Measurements from ENCODE around the gene DNAH3. TPM values are rescaled to one million over a fixed set of nuclear protein-coding genes. Genes with fewer than 3 reads are reported as not detected.

Gene DNAH3
- total RNA-seq, 2 donors from 2014 or later = 0.40 to 0.82 TPM

DNA sequence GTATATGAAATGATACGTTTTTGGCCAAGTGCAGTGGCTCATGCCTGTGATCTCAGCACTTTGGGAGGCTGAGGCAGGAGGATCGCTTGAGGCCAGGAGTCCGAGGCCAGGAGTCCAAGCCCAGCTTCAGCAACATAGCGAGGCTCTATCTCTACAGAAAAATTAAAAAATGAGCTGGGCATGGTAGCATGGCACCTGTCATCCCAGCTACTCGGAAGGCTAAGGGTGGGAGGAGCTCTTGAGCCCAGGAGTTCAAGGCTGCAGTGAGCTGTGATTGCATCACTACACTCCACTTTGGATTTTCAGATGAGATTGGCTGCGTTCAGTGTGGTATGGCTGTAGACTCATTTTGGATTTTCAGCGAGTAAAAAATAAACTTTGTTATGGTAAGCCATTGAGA, 112.4 kb downstream of the DNAH3 start:
- WGBS, 2 experiments (ENCODE audit: insufficient coverage in 1 of 2, insufficient read length in 1 of 2) = 89 to 96% methylated on average over 7 of the region's 7 CpGs
- Histone ChIP-seq H3K4me1 (ENCODE audit: control insufficient read depth, insufficient read depth, low read length) (no peaks in the 10 kb centered on the region), H3K9ac (ENCODE audit: extremely low read depth, low read length, poor library complexity, severe bottlenecking) (no peak overlapping the region), H3K36me3 (ENCODE audit: control insufficient read depth, insufficient read depth, low read length) (no peaks in the 10 kb centered on the region), H3K27ac (ENCODE audit: low read depth, low read length) (no peak overlapping the region), H3K4me3 (ENCODE audit: low read length) (no peak overlapping the region), H3K9me3 (ENCODE audit: control insufficient read depth, low read length) (no peaks in the 10 kb centered on the region), H3K27me3 (ENCODE audit: control insufficient read depth, insufficient read depth, low read length, poor library complexity, severe bottlenecking) (no peaks in the 10 kb centered on the region)
- Mint-ChIP-seq H3K27me3 (ENCODE audit: insufficient read depth) (no peaks in the 10 kb centered on the region), H3K9me3 (peaks cover 5% of the 10 kb centered on the region), H3K27ac (no peak overlapping the region), H3K4me3 (no peak overlapping the region), H3K4me1 (no peaks in the 10 kb centered on the region), H3K36me3 (ENCODE audit: low read depth) (no peaks in the 10 kb centered on the region)
- TF ChIP-seq, protein P1, sequence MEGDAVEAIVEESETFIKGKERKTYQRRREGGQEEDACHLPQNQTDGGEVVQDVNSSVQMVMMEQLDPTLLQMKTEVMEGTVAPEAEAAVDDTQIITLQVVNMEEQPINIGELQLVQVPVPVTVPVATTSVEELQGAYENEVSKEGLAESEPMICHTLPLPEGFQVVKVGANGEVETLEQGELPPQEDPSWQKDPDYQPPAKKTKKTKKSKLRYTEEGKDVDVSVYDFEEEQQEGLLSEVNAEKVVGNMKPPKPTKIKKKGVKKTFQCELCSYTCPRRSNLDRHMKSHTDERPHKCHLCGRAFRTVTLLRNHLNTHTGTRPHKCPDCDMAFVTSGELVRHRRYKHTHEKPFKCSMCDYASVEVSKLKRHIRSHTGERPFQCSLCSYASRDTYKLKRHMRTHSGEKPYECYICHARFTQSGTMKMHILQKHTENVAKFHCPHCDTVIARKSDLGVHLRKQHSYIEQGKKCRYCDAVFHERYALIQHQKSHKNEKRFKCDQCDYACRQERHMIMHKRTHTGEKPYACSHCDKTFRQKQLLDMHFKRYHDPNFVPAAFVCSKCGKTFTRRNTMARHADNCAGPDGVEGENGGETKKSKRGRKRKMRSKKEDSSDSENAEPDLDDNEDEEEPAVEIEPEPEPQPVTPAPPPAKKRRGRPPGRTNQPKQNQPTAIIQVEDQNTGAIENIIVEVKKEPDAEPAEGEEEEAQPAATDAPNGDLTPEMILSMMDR (conservative IDR thresholded peaks at IDR 0.05) = no peak
- DNase-seq = no peak

DNA sequence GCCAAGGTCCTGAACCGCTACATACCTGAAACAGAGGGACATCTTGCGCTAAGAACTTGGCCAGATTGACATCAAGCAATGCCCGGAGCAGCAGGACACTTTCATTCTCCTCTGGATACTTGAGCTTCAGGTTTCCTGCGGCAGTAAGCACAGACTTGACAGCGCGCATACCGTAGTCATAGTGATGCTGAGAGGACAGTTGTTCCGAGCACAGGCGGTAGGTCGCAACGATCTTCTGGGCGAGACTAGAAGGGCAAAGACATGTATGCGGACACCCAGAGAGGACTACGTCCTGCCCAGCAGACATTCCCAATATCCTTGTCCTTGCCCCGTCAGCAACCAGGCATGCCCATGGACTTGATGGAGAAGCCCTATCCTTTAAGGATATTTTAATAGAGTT, 112.9 kb downstream of the DNAH3 start:
- Histone ChIP-seq H3K27ac (ENCODE audit: low read depth, low read length) (no peak overlapping the region), H3K4me3 (ENCODE audit: low read length) (no peak overlapping the region), H3K9ac (ENCODE audit: extremely low read depth, low read length, poor library complexity, severe bottlenecking) (no peak overlapping the region), H3K36me3 (ENCODE audit: control insufficient read depth, insufficient read depth, low read length) (no peaks in the 10 kb centered on the region), H3K9me3 (ENCODE audit: control insufficient read depth, low read length) (no peaks in the 10 kb centered on the region), H3K27me3 (ENCODE audit: control insufficient read depth, insufficient read depth, low read length, poor library complexity, severe bottlenecking) (no peaks in the 10 kb centered on the region), H3K4me1 (ENCODE audit: control insufficient read depth, insufficient read depth, low read length) (no peaks in the 10 kb centered on the region)
- Mint-ChIP-seq H3K36me3 (ENCODE audit: low read depth) (no peaks in the 10 kb centered on the region), H3K9me3 (peaks cover 5% of the 10 kb centered on the region), H3K4me1 (no peaks in the 10 kb centered on the region), H3K4me3 (no peak overlapping the region), H3K27ac (no peak overlapping the region), H3K27me3 (ENCODE audit: insufficient read depth) (no peaks in the 10 kb centered on the region)
- DNase-seq = no peak
- TF ChIP-seq, protein P1 (conservative IDR thresholded peaks at IDR 0.05) = no peak
- WGBS, 2 experiments (ENCODE audit: insufficient coverage in 1 of 2, insufficient read length in 1 of 2) = 91 to 94% methylated on average over 11 to 15 of the region's 15 CpGs

DNA sequence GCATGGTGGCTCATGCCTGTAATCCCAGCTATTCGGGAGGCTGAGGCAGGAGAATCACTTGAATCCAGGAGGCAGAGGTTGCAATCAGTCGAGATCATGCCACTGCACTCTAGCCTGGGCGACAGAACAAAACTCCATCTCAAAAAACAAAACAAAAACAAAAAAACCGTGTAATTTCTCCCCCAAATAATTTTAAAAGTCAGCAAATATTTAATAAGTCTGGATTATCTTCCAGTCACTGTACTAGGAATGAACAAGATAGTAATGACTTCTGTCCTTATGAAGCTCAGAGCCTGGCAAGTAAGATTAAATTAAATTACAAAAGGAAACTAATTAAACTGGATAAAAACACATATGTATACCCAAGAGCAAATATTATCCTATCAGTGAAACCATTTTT, 113.5 kb downstream of the DNAH3 start:
- H3K27me3 ChIP-seq (ENCODE audit: control insufficient read depth, insufficient read depth, low read length, poor library complexity, severe bottlenecking) = no peaks in the 10 kb centered on the region
- WGBS, 2 experiments (ENCODE audit: insufficient coverage in 1 of 2, insufficient read length in 1 of 2) = 88 to 90% methylated on average over 2 to 4 of the region's 4 CpGs
- H3K9me3 Mint-ChIP-seq = peaks cover 1% of the 10 kb centered on the region
- H3K4me3 ChIP-seq (ENCODE audit: low read length) = no peak overlapping the region
- no peak overlapping the region for H3K27ac Mint-ChIP-seq
- H3K9me3 ChIP-seq (ENCODE audit: control insufficient read depth, low read length) = no peaks in the 10 kb centered on the region
- no peaks in the 10 kb centered on the region for H3K36me3 Mint-ChIP-seq (ENCODE audit: low read depth)
- no peak overlapping the region for H3K9ac ChIP-seq (ENCODE audit: extremely low read depth, low read length, poor library complexity, severe bottlenecking)
- no peaks in the 10 kb centered on the region for H3K4me1 Mint-ChIP-seq
- H3K36me3 ChIP-seq (ENCODE audit: control insufficient read depth, insufficient read depth, low read length) = no peaks in the 10 kb centered on the region
- DNase-seq = no peak
- H3K27ac ChIP-seq (ENCODE audit: low read depth, low read length) = no peak overlapping the region
- no peaks in the 10 kb centered on the region for H3K4me1 ChIP-seq (ENCODE audit: control insufficient read depth, insufficient read depth, low read length)
- TF ChIP-seq, protein P1 (conservative IDR thresholded peaks at IDR 0.05) = no peak
- H3K4me3 Mint-ChIP-seq = no peak overlapping the region
- no peaks in the 10 kb centered on the region for H3K27me3 Mint-ChIP-seq (ENCODE audit: insufficient read depth)

All from endodermal cell (in vitro differentiated cells).